Esophagus squamous epithelium (tissue), 5 donors: ENCODE results near the gene PLA2G4B. TPM values are rescaled to one million over a fixed set of nuclear protein-coding genes. Genes with fewer than 3 reads are reported as not detected.

Experiments used
- DNase-seq: peaks from one replicate; lab custom pipeline; 2025; lab: John Stamatoyannopoulos, UW
- H3K27ac ChIP-seq, 4 donors: fragments of 200-600 bp; sonication (generic); one replicate each; pipeline ENCODE4 v1.5.1; 2016 to 2019; ENCODE audit warnings: mild to moderate bottlenecking in 1 of 4
- H3K27me3 ChIP-seq, 4 donors: fragments of 200-600 bp; sonication (generic); 1 replicate in 3 of 4; 2 replicates in 1 of 4; pipeline versions ENCODE4 v1.5.1 to v1.6.0; 2017 to 2021; ENCODE audit warnings: antibody characterized with exemption in 1 of 4
- H3K36me3 ChIP-seq, 3 donors: fragments of 200-600 bp; sonication (generic); one replicate each; pipeline ENCODE4 v1.5.1; 2016 to 2019
- H3K4me1 ChIP-seq, 3 donors: fragments of 200-600 bp; sonication (generic); one replicate each; pipeline ENCODE4 v1.5.1; 2017 to 2019
- H3K4me3 ChIP-seq, 4 donors: fragments of 200-600 bp; sonication (generic); 1 replicate in 3 of 4; 2 replicates in 1 of 4; pipeline ENCODE4 v1.5.1; 2016 to 2019; ENCODE audit warnings: mild to moderate bottlenecking in 2 of 4, moderate library complexity in 1 of 4
- H3K9me3 ChIP-seq, 3 donors: fragments of 200-600 bp; sonication (generic); one replicate each; pipeline ENCODE4 v1.5.1; 2016 to 2019
- POLR2A ChIP-seq, 4 donors: fragments of 450-650 bp; IDR thresholded peaks; one replicate each; pipeline ENCODE4 v1.6.1; 2017; ENCODE audit warnings: antibody characterized with exemption in 4 of 4, mild to moderate bottlenecking in 4 of 4, moderate library complexity in 3 of 4
- WGBS, 2 donors: methylation state at CpG; one replicate each; pipeline ENCODE4 v1.1.5; 2018; 5-methylcytosine and 5-hydroxymethylcytosine counted together
- intact Hi-C: fragments of 100-400 bp; cut with DNase I; formaldehyde crosslinking; loops from one replicate; pipeline ENCODE4 v1.15.0; 2022
- total RNA-seq, 4 donors: library from RNA; depleted of rRNA; stranded (reverse); fragments of >200 nt; gene quantifications; one replicate each; pipeline ENCODE4 v1.1.0, GENCODE V29; 2016
- TF ChIP-seq, protein P1 (sequence below), 6 experiments: fragments of 450-650 bp in 4 of 6; fragments of 200-600 bp in 2 of 6; sonication (generic) in 2 of 6; IDR thresholded peaks; one replicate each; pipeline ENCODE4 v1.5.1; 2016 to 2019; ENCODE audit warnings: antibody characterized with exemption in 6 of 6, mild to moderate bottlenecking in 4 of 6, moderate library complexity in 4 of 6
- donor health status: DM: yes; HTN: yes; CAD: no.

Gene PLA2G4B
- total RNA-seq, 4 donors from 2014 or later: 26.5 to 58.9 (median 39.7) TPM

DNA sequence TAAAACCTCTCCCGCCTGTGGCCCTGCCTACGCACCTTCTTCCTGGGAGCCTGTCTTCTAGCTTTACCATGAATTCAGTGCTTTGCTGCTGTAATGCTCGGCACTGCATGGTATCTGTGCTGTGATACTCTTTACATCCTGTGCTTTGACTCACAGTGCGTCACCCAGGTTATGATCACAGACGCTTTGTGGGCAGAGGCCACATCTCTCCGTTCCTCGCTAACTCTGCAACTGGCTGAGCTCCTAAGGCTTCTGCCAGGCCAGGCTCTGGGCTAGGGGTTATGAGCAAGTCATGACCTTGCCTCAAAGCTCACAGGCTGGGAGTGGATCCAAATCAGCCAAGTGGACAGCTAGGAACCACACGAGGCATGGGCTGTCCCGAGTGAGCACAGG, 32.0 kb downstream of the PLA2G4B start:
- 43 to 62% methylated on average over 7 to 8 of the region's 9 CpGs for WGBS, 2 donors

DNA sequence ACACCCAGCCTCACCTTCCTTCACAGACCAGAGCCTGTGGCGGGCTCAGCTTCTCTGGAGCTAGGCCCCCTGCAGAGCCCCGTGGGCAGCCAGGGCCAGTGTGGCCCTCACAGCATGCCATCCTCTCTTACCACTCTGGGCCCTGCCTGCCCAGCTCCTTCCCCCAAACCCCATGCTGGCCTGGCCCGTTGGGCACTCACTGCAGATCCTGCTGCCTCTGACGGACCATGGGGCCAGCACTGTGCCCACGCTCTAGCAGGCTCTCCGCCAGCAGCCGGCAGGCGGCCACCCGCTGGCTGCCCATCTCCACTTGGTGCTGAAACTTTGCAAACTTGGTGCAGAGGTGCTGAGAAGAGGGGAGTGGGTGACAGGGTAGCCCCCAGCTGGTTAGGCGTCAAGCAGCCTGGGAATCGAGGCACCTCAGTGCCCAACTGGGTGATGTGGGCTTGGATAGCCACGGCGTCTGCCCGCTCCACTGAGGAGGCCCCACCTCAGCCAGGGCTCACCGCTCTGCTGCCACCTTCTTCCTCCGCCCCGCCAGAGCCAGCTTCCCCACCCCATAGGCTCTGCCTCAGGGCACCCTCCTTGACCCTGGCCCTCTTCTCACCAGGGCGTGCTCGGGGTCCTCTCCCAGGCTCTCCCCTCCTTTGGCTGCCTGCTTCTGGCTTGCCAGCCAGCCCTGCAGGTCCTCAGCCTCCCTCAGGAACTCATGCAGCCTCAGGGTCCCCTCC, 32.7 kb downstream of the PLA2G4B start:
- intact Hi-C loops: no loop called here
- Histone ChIP-seq H3K4me3 (no peak overlapping the region), H3K36me3 (no peaks in the 10 kb centered on the region), H3K27me3 (no peaks in the 10 kb centered on the region), H3K27ac (peak overlapping the region in 2 of 4 donors; percentile 29 to 54), H3K4me1 (peaks cover 0 to 35% (median 17%) of the 10 kb centered on the region in 3 donors), H3K9me3 (no peaks in the 10 kb centered on the region)
- WGBS, 2 donors: 86 to 88% methylated on average over 11 to 13 of the region's 19 CpGs
- TF ChIP-seq POLR2A (IDR thresholded peaks at IDR 0.05): no peak
- TF ChIP-seq, protein P1, sequence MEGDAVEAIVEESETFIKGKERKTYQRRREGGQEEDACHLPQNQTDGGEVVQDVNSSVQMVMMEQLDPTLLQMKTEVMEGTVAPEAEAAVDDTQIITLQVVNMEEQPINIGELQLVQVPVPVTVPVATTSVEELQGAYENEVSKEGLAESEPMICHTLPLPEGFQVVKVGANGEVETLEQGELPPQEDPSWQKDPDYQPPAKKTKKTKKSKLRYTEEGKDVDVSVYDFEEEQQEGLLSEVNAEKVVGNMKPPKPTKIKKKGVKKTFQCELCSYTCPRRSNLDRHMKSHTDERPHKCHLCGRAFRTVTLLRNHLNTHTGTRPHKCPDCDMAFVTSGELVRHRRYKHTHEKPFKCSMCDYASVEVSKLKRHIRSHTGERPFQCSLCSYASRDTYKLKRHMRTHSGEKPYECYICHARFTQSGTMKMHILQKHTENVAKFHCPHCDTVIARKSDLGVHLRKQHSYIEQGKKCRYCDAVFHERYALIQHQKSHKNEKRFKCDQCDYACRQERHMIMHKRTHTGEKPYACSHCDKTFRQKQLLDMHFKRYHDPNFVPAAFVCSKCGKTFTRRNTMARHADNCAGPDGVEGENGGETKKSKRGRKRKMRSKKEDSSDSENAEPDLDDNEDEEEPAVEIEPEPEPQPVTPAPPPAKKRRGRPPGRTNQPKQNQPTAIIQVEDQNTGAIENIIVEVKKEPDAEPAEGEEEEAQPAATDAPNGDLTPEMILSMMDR (IDR thresholded peaks at IDR 0.05): no peak
- DNase-seq: no peak

More for the DNA sequence above, 32.0 kb downstream of the PLA2G4B start:
- Histone ChIP-seq H3K9me3 (no peaks in the 10 kb centered on the region), H3K36me3 (no peaks in the 10 kb centered on the region), H3K4me1 (peaks cover 0 to 37% (median 17%) of the 10 kb centered on the region in 3 donors), H3K27me3 (no peaks in the 10 kb centered on the region), H3K4me3 (no peak overlapping the region), H3K27ac (peak overlapping the region in 2 of 4 donors; percentile 29 to 54)
- intact Hi-C loops: no loop called here
- TF ChIP-seq, protein P1 (IDR thresholded peaks at IDR 0.05): no peak
- TF ChIP-seq POLR2A (IDR thresholded peaks at IDR 0.05): no peak
- DNase-seq: no peak

DNA sequence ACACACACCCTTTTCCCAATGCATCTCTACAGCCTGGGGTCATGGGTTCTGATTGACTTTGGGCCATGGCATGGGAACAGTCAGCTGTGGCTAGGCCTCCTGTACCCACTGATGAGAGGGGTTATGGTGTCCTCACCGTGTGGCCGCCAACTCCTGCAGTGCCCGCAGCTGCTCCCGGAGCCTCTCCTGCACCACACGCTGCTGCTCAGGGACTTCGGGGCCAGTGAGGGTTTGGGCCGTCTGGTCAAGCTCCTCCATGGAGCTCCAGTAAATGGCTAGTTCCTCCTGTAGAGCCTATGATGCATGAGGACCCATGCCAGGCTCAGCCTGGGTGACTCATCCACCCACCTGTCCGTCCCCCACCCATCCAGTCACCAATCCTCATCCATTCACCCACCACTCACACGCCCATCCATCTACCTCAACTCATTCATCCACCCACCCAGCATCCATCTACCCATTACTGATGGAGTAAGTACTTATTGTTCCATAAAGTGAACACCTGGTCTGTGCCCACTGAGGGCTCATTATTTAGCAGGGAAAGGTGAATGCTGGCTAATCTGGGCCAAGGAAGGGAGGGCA, 33.6 kb downstream of the PLA2G4B start:
- H3K9me3 ChIP-seq: no peaks in the 10 kb centered on the region
- no peak overlapping the region for H3K4me3 ChIP-seq
- 81 to 84% methylated on average over 6 to 9 of the region's 9 CpGs for WGBS, 2 donors
- no peaks in the 10 kb centered on the region for H3K36me3 ChIP-seq
- H3K27ac ChIP-seq: no peak overlapping the region
- H3K27me3 ChIP-seq: no peaks in the 10 kb centered on the region
- DNase-seq: no peak
- intact Hi-C loops: no loop called here
- peaks cover 0 to 42% (median 20%) of the 10 kb centered on the region in 3 donors for H3K4me1 ChIP-seq
- TF ChIP-seq, protein P1 (IDR thresholded peaks at IDR 0.05): no peak
- TF ChIP-seq POLR2A (IDR thresholded peaks at IDR 0.05): no peak

DNA sequence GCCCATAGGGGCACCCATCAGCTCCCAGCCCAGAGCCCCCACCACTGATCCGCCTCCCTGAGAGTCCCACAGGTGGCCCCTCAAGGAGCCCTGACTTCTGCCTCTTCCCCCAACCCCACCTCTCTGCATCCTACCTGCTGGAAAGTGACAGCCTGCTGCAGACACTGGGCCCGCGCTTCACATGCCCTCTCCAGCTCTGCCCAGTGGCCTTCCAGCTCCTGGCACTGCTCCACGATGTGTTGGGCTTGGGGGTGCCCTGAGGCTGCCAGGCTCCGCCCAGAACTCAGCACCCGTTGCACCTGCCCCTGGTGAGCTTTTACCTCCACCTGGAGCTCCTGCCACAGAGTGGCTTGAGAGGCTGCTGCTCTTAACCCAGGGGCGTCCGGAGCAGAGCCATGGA, 35.1 kb downstream of the PLA2G4B start:
- no peaks in the 10 kb centered on the region for H3K27me3 ChIP-seq
- intact Hi-C loops: no loop called here
- no peak overlapping the region for H3K4me3 ChIP-seq
- no peaks in the 10 kb centered on the region for H3K9me3 ChIP-seq
- 78 to 100% methylated on average over 1 to 5 of the region's 8 CpGs for WGBS, 2 donors
- no peak overlapping the region for H3K27ac ChIP-seq
- peaks cover 0 to 56% (median 30%) of the 10 kb centered on the region in 3 donors for H3K4me1 ChIP-seq
- no peak for DNase-seq
- H3K36me3 ChIP-seq: no peaks in the 10 kb centered on the region
- TF ChIP-seq, protein P1 (IDR thresholded peaks at IDR 0.05): no peak
- no peak for TF ChIP-seq POLR2A (IDR thresholded peaks at IDR 0.05)

DNA sequence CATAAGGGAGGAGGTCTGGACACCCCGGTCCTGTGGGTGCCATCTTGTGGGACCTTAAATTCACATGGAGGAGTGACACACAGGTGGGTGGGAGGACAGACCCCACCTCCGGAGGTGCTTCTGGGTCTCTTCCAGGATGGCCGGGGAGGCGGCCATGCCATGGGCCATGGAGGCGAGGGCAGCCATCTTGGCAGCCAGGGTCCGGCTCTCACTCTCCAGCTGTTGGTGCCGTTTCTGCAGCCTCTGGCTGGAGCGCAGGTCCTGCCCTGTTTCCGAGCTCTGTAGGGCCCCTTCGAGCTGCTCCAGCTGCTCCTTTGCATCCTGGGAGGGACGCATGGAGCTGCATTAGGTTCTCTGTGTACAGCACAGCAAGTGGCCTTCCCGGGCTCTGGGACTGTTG, 36.1 kb downstream of the PLA2G4B start:
- WGBS, 2 donors: 100% methylated on average over 1 to 4 of the region's 12 CpGs
- TF ChIP-seq, protein P1 (IDR thresholded peaks at IDR 0.05): no peak
- TF ChIP-seq POLR2A (IDR thresholded peaks at IDR 0.05): no peak
- H3K27me3 ChIP-seq: no peaks in the 10 kb centered on the region
- intact Hi-C loops: no loop called here
- H3K4me3 ChIP-seq: no peak overlapping the region
- no peak for DNase-seq
- no peaks in the 10 kb centered on the region for H3K36me3 ChIP-seq
- no peak overlapping the region for H3K27ac ChIP-seq
- H3K9me3 ChIP-seq: no peaks in the 10 kb centered on the region
- H3K4me1 ChIP-seq: peaks cover 1 to 61% (median 32%) of the 10 kb centered on the region in 3 donors
